LHCN-M2 (cell line): Measurements from ENCODE around the gene TIAM2. TPM values are rescaled to one million over a fixed set of nuclear protein-coding genes. Genes with fewer than 3 reads are reported as not detected.
"Not testable (repeated sequence)": the region's sequence is repeated elsewhere in the genome, so short reads cannot be mapped to it uniquely, and the experiment has no call there.

Experiments
- DNase-seq: peaks from one replicate; pipeline ENCODE4 v3.0.0-alpha.2; 2012; ENCODE audit warnings: low read depth
- total RNA-seq: library from RNA; depleted of rRNA; stranded (reverse); fragments of >200 nt; gene quantifications from 2 replicates; pipeline ENCODE4 v1.2.3, GENCODE V29; 2014

TIAM2 gene
- total RNA-seq, 1 experiment from 2014 or later, result 11.9 TPM

DNA sequence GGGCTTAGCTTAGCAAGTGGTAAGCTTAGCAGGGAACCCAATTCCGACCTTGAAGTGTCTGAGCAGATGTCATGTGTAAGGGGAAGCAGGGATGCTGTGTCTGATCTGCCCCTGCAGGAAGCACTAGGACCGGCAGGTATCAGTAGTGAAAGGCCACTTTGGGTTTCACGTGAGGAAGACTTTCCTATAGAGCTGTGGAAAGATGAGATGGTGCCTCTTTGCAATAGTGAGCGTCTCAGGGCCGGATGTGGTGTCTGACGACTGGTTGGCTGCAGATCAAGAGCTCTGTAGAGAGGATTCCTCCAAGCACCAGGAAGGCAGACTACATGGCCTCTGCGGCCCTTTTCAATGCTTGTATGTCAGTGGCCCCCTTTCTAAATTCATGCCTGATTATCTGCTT, 98.3 kb downstream of the TIAM2 start:
- DNase-seq, result no peak

DNA sequence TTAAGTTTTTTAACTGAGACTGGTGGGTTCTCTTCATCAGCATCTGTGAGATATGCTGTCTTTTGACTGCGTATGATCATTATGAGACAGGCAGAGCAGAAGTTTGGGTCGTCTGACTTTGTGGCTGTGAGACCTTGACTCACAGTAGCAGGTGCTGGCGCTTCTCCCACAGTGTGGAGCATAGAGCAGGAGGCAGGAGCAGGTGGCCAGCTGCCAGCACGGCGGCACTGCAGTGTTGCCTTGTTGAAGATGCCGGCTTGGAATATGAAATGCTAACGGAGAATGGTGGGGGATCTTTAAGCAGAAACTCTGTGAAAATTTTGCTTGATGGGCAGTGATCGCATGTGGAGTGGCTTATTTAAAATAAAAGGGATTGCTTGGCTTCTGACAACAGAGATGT, 105.0 kb downstream of the TIAM2 start:
- peak; percentile 96 for DNase-seq

DNA sequence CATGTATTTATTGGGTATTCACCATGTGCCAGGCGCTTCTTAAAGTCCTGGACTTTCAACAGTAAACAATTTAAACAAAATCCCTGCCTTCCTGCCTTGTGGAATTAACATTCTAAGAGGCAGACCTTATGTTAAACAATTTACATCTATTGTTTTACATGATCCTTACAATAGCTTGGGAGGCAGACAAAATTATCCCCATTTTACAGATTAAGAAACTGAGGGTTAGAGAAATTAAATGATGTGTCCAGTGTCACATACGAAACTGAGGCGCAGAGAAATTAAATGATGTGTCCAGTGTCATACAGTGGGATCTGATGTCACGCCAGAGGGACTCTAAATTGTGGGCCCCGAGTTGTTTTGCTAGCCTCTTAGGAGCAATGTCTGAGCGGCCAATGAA, 105.5 kb downstream of the TIAM2 start:
- DNase-seq, result no peak

DNA sequence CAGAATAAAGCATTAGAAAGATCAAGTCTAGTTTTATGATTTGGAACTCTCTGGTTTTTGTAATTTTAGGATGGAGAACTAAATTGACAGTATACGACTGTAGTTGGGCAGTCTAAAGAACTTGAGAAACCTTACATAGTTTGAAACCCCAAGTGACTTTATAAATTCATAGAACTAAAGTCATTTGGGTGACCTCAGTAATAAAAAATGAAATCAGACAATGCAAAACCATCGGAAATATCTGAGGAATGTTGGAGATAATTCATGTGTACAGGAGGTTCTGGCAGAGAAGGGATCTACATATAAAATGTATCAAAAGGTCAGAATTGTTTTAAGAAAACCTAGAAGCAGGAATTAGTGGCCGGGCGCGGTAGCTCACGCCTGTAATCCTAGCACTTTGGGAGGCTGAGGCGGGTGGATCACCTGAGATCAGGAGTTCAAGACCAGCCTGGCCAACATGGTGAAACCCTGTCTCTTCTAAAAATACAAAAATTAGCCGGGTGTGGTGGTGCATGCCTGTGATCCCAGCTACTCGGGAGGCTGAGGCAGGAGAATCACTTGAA, 108.0 kb downstream of the TIAM2 start:
- peak; percentile 82 for DNase-seq

DNA sequence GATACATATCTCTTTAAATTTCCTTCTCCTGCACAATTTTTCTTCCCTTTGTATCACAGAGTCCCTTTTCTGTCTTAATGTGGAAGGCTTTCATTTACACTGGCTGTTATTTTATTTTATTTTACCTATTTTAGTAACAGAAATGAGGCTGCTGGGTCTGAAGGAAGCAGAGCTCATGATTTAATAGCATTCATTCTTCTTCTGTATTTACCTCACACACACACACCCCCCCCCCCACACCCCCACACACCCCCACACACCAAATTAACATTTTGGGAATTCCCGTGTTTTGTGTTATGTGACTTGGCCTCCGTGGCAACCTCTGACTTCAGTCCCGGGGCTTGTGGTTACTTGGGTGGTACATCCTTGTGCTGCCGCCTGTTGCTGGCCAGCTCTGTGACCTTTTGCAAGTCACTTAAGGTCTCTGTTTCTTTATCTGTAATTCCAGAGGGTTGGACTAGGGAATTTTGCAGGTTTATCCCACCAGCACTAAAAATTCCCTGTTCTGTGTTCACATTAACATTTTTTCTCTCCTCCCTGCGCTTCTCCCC, 108.8 kb downstream of the TIAM2 start:
- DNase-seq, result peak; percentile 49

DNA sequence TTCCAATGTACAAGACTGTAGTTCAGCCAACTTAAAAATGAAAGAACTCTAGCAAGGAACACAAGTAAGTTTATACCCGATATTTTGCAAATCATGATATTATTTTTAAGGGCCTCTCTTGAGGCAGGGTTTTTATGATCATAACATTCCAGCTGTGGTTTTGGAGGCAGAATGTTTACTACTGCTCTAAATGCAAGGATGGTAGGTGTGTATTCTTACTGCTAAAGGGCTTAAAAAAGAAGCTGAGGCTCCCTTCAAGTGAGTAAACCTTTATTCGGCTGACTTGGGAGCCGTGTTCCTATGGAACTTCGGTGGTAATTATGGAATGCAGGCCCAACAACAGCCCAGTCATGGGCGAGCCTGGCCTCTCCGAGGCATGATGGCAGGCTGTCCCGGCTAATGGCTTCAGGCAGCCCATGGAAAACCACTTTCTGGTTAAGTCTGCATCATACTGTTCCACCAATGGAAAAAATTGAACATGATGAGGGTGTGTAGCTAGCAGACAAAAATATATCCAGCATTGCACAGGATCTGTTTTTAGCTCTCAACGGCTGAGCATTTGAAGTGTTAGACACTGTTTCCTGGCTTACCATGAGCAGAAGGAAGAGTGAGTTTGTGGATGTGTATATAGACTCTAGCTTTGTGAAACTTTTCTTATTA, 111.5 kb downstream of the TIAM2 start:
- DNase-seq, result peak; percentile 70

DNA sequence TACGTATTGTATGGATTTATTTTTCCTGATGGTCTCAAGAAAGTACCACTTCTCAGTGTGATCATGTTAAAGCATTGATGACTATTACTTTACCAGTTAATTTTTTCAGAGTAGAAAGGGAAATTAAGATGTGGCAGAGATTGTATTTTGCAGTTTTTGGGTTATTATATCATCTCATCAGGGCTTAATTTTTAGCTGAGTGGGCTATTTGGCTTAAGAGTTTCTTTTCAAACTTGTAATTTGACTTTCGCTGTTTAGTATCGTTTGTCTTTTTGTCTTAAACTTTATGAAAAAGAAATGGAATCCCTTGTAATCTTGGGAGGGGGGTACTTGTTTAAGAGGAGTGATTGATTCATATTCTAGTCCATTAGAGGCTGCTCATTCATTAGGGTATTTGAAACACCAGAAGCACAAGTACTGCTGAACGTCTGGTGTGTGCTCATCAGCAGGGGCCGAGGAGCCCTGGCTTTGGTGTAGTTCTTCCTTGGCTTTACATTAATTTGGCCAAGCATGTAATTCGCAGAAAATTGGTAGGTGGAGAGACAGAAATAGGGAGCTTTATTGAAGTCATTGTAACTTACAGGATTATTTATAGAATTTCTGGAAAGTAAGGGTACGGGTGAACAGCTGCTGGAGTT, 112.4 kb downstream of the TIAM2 start:
- no peak for DNase-seq

DNA sequence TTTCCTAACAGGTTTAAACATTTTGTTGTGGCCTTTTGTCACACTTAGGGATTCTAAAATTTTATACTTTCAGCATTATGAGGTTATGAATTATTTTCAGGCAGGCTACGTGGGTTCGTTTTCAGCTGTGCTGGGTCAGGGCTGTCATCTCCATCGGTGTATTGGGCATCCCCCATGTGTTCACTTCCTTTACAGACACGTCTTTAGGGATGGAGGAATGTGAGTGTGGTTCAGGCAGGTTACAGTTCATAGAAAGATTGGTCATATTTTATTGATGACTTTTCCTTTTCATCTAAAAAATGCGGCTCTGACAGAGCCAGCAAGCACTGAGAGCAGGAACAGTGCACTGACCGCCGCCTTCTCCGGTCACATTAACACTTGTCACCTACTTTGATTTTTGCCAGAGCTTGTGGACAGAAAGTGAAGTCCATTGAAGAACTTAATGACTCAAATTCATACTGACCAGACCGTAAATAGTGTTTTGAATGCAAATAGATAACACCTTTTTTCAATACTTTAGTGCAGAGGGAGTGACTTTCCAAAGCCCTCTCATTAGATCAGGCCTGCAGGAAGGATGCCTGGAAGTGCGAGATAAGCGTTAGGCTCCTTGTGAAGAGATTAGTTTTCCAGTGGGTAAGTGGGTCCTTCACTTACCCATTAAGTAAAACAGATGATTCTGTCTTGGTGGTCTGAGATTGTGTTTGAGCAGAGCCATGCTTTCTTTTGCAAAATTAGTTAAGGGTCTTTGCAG, 113.1 kb downstream of the TIAM2 start:
- peak; percentile 45 for DNase-seq

DNA sequence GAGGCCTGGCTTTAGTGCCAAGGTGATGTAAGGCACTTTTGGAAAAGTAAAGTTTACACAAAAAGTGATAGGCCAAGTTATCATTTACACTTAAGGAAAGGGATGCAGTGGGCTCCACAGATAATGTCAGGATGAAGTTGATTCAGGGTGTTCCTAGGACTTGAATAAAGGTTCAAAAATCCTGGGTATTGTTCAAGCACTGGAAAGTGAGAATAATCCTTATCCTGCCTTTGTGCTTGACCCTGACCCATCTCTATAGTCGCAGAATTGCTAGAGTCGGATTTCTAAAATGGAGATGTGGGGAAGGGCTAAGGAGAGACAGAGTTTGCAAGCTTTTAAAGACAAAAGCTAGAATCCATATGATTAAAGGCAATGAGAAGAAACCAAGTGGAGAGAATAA, 115.6 kb downstream of the TIAM2 start:
- no peak for DNase-seq

DNA sequence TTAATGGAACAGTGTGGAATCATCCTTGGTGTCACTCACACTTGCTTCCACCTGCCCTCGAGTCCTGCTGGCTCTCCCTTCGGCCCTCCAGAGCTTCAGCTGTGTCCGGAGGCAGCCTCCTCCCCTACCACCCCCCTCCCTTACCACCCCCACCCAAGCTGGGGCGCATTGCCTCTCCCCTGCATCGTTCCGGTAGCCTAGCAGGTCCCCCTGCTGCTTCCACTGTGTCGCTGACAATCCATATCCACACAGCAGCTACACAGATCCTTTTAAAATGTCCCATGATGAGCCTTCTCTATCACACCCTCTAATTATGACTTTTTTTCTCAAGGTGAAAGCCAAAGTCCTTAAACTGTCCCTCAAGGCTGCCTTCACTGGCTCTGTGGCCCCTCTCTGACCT, 117.6 kb downstream of the TIAM2 start:
- no peak for DNase-seq

DNA sequence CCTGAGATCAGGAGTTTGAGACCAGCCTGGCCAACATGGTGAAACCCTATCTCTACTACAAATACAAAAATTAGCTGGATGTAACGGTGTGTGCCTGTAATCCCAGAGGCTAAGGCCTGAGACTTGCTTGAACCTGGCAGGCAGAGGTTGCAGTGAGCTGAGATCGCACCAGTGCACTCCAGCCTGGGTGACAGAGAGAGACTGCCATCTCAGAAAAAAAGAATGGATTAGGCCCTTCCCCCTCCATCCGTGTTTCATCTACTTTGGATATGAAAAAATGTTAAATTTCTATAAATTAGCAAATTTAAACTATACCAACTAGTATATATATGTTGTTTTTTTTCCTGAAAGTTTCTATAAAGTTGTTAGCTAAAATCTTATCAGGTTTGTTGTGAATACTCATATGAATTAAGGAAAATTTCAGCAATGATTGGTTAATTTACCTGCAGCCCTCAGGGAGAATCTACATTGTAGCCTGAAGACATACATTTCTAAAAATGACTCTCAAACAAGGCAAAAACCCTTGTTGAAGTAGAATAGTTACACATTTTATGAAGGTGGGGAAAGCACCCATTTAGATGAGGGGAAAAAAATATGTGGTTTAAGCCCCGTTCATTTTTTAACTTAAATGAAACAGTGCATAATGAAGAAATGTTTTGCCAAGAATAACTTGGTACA, 120.9 kb downstream of the TIAM2 start:
- no peak for DNase-seq

DNA sequence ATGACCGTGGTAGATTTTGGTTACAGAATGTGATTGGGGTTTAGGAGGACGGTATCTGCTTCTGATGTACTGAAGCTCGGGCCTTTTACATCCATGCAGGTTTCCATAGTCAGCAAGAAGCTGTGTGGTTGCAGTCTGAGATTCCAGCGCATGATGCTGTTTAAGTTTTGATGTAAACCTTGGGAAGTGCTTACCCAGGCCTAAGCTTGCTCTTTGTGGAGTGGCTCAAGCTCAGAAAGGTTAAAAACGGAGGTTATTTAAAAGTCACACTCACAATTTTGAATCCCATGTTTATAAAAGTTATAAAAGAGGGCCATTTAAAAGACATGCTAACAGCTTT, 121.4 kb downstream of the TIAM2 start:
- DNase-seq, result no peak

DNA sequence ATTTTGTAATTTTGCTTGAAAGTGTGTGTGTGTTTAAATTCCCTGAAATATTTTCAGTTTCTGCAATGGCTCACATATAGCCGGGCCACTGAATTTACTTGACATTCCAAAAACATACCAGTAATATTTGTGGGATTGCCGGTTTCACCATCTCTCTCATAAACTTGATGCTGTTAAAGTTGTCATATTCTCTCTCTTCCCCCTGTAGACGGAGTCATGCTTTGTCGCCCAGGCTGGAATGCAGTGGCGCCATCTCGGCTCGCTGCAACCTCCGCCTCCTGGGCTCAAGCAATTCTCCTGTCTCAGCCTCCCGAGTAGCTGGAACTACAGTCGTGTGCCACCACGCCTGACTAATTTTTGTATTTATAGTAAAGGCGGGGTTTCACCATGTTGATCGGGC, 122.1 kb downstream of the TIAM2 start:
- DNase-seq, result peak; percentile 79

DNA sequence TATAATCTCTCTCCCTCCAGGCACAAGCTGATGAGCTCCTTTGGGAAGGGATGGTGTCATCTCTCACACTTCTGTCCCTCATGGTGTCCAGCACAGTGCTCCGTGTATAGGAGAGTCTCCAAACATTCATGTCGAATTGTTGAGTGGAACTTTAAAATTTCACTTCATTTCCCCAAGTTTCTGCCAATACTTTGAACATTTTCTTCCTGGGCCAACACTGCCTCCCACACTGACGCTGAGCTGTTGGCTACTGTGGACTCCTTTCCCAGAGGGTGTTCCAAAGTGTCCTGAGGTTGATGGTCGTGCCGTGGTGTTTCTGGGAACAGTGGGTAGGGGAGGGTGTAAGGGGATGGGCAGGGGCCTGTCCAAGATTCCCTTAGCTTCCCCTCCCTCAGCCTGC, 122.7 kb downstream of the TIAM2 start:
- no peak for DNase-seq

DNA sequence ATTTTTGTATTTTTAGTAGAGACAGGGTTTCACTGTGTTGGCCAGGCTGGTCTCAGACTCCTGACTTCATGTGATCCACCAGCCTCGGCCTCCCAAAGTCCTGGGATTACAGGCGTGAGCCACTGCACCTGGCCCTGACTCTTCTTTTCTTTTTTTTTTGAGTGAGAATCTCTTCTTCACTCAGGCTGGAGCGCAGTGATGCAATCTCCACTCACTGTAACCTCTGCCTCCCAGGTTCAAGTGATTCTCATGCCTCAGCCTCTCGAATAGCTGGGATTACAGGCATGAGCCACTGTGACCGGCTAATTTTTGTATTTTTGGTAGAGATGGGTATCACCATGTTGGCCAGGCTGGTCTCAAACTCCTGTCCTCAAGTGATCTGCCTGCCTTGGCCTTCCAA, 124.1 kb downstream of the TIAM2 start:
- not testable (repeated sequence) for DNase-seq

DNA sequence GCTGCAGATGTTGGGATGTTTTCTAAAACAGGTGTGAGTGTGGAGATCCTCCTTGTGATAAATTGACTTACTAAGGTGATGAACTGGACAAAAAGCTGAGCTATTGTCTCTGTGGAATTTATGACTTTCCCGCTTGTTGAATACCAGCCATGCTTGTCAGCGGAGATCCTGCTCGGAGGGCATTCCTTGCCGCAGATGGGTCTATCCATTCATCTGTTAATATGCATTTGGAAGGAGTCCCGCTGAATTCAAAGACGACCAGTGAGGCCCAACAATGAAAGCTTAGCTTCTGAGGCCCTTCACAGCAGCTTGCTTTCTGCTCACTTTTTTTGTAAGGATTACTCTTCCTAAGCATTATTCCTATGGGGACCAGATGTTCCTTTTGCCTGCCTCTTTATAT, 124.9 kb downstream of the TIAM2 start:
- no peak for DNase-seq

DNA sequence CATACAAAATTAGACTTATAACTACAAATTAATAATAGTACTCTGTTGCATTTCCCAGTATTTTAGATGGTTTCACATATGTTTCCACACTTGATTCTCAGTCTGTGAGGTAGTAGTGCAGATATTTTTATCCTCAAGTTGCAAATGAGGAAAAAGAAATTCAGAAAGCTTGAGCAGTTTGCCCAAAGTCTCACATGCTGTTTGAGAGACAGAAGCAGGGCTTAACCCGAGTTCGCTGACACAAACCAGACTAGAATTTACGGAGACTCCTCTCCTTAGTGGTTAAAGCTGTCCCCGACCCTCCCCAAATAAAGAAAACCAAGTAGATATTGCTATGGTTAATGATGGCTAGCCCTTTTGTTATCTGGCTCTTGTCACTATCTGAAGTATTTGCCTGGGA, 126.2 kb downstream of the TIAM2 start:
- no peak for DNase-seq

DNA sequence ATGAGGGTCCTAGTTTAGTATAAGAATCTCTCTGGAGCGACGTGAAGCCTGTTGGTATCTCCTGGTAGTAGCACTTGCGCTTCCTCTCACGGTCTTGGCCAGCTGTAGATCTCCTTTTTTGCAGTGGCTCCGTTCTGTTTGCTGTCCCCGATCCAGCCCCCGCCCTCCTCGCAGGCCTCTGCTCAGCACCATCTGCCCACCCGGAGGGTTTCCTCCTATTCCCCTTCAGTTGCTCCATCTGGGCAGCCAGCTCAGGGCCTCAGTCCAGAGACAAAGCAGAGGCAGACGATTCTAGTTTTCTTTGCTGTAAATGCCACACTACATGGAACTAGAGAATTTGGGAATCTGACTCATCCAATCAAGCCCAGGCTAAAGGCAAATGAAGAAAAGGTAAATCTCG, 126.6 kb downstream of the TIAM2 start:
- no peak for DNase-seq

DNA sequence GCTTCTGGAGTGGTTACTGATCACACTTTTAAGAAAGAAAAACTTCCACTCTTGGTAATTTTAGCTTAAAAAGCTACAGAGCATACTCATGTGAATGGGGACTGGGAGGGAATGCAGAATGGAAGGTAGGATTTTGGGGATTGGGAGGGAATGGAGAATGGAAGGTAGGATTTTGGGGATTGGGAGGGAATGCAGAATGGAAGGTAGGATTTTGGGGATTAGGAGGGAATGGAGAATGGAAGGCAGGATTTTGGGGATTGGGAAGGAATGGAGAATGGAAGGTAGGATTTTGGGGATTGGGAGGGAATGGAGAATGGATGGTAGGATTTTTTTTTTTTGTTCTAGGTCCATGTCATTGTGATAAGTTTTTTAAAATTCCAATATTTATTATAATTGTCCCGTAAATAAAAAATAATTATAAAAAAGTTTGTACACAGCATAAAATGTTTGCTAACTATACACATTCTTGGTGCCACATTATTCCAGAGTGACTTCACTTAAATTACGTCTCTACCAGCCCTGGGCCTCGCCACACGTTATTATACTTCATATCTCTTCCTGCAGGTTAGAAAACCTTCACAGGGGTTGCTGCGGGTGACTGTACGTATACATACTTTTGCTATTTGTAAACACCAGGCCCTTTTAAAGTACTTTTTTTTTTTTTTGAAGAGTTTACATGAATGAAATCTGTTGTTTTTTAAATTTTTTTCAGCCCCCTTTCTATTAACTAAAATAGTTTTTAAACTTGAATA, 127.3 kb downstream of the TIAM2 start:
- DNase-seq, result no peak

DNA sequence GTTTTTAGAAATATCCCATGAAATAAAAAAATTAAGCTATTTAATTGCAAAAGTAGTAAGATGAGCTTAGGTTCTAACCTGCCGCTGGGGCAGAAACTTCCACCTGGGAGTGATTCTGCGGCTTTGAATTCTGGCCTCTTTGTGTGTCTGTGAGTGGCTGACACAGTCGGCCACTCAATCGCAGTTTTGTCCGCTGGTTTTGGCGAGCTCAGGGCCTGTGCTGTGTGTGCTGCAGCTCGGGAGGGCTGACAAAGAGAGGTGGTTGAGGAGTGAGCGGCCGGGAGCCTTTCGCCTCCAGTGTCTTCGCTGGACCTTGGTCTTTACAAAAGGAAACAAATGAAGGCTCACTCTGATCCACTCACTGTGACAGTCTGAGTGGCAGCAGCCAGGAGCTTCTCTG, 128.4 kb downstream of the TIAM2 start:
- no peak for DNase-seq

DNA sequence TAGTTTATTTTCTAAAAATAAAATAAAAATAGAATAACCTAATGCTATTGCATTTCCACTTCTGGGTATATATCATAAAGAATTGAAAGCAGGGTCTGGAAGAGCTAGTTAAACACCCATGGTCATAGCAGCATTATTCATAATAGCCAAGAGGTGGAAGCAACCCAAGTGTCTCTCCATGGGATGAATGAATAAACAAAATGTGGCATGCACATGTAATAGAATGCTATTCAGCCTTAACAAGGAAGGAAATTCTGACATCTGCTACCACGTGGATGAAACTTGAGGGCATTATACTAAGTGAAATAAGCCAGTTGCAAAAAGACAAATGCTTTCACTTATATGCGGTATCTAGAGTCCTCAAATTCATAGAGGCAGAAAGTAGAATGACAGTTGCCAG, 130.8 kb downstream of the TIAM2 start:
- DNase-seq, result peak; percentile 51
